Loucy (cell line): ENCODE measurements around the gene SLC6A13.

Experiments used
- H2AFZ ChIP-seq: fragments of 200-600 bp; sonication (generic); 2 replicates; pipeline ENCODE4 v1.6.0; 2016; ENCODE audit warnings: antibody characterized with exemption, mild to moderate bottlenecking, low read length, moderate library complexity
- H3F3A ChIP-seq: fragments of 200-600 bp; 2 replicates; pipeline ENCODE4 v1.6.0; 2016; ENCODE audit warnings: antibody characterized with exemption, low read depth, mild to moderate bottlenecking
- H3K27me3 ChIP-seq: fragments of 200-600 bp; sonication (generic); 2 replicates; pipeline ENCODE4 v1.6.1; 2014; ENCODE audit warnings: low read length, mild to moderate bottlenecking; ENCODE audit not compliant: insufficient read depth, poor library complexity, severe bottlenecking
- H3K36me3 ChIP-seq: fragments of 200-600 bp; sonication (generic); 2 replicates; pipeline ENCODE4 v1.6.1; 2016; ENCODE audit warnings: low read length; ENCODE audit not compliant: insufficient read depth
- H3K4me1 ChIP-seq: fragments of 200-600 bp; sonication (generic); 2 replicates; pipeline ENCODE4 v1.5.1; 2014; ENCODE audit warnings: low read length, mild to moderate bottlenecking; ENCODE audit not compliant: insufficient read depth, poor library complexity, severe bottlenecking
- H3K4me2 ChIP-seq: fragments of 200-600 bp; sonication (generic); 2 replicates; pipeline ENCODE4 v1.6.0; 2014; ENCODE audit warnings: antibody characterized with exemption, low read length, low read depth, mild to moderate bottlenecking; ENCODE audit not compliant: poor library complexity, severe bottlenecking
- H3K4me3 ChIP-seq: fragments of 200-600 bp; sonication (generic); 2 replicates; pipeline ENCODE4 v1.5.1; 2014; ENCODE audit warnings: low read length, mild to moderate bottlenecking, mixed read lengths; ENCODE audit not compliant: poor library complexity, severe bottlenecking
- H3K79me2 ChIP-seq: fragments of 200-600 bp; sonication (generic); 2 replicates; pipeline ENCODE4 v1.6.1; 2014; ENCODE audit warnings: low read length; ENCODE audit not compliant: insufficient read depth
- H3K9ac ChIP-seq: fragments of 200-600 bp; sonication (generic); 2 replicates; pipeline ENCODE4 v1.6.0; 2014; ENCODE audit warnings: mild to moderate bottlenecking, low read depth, low read length, moderate library complexity; ENCODE audit not compliant: poor library complexity, severe bottlenecking
- H3K9me2 ChIP-seq: fragments of 200-600 bp; sonication (generic); replicated peaks from 2 replicates; pipeline ENCODE4 v1.6.1; 2016; ENCODE audit warnings: low read depth, low read length, mixed read lengths
- H3K9me3 ChIP-seq: fragments of 200-600 bp; sonication (generic); 2 replicates; pipeline ENCODE4 v1.6.1; 2014; ENCODE audit warnings: mild to moderate bottlenecking, antibody characterized with exemption, low read length, low read depth; ENCODE audit not compliant: insufficient read depth
- H4K20me1 ChIP-seq: fragments of 200-600 bp; sonication (generic); 2 replicates; pipeline ENCODE4 v1.6.0; 2014; ENCODE audit warnings: antibody characterized with exemption, low read length, mild to moderate bottlenecking; ENCODE audit not compliant: insufficient read depth, poor library complexity, severe bottlenecking
- CTCF ChIP-seq: fragments of 200-600 bp; sonication (generic); conservative IDR thresholded peaks from 2 replicates; pipeline ENCODE4 v1.5.1; 2014; ENCODE audit warnings: mild to moderate bottlenecking, antibody characterized with exemption, low read length
- EZH2phosphoT487 ChIP-seq: fragments of 200-600 bp; IDR thresholded peaks from 2 replicates; pipeline ENCODE4 v1.6.1; 2018; ENCODE audit warnings: antibody characterized with exemption, mild to moderate bottlenecking, moderate library complexity, borderline replicate concordance

The SLC6A13 gene

GRCh38 chr12:174124-174523 lies 88.5 kb downstream of the SLC6A13 start:
- peaks cover 80% of the 10 kb centered on the region for H3K4me1 ChIP-seq
- H3K79me2 ChIP-seq, result no peaks in the 10 kb centered on the region
- TF ChIP-seq CTCF (no peak), EZH2phosphoT487 (no peak)
- no peaks in the 10 kb centered on the region for H3K36me3 ChIP-seq
- no peaks in the 10 kb centered on the region for H3K27me3 ChIP-seq
- no peak overlapping the region for H2AFZ ChIP-seq
- H3F3A ChIP-seq, result no peaks in the 10 kb centered on the region
- no peak overlapping the region for H3K9ac ChIP-seq
- H3K9me2 ChIP-seq, result no peaks in the 10 kb centered on the region
- peak overlapping the region; percentile 90 for H3K4me2 ChIP-seq
- H3K9me3 ChIP-seq, result no peaks in the 10 kb centered on the region
- no peaks in the 10 kb centered on the region for H4K20me1 ChIP-seq
- no peak overlapping the region for H3K4me3 ChIP-seq

- Histone ChIP-seq H2AFZ (no peak overlapping the region), H3K4me1 (peaks cover 81% of the 10 kb centered on the region), H3F3A (no peaks in the 10 kb centered on the region), H3K4me3 (peak overlapping the region; percentile 12), H3K79me2 (no peaks in the 10 kb centered on the region), H3K36me3 (no peaks in the 10 kb centered on the region), H3K4me2 (peak overlapping the region; percentile 90), H3K9me3 (no peaks in the 10 kb centered on the region), H3K27me3 (no peaks in the 10 kb centered on the region), H3K9ac (peak overlapping the region; percentile 81), H4K20me1 (no peaks in the 10 kb centered on the region), H3K9me2 (no peaks in the 10 kb centered on the region)
- TF ChIP-seq CTCF, result no peak
- no peak for TF ChIP-seq EZH2phosphoT487
Measured at GRCh38 chr12:172732-173161, 89.9 kb downstream of the SLC6A13 start.

- no peaks in the 10 kb centered on the region for H3K36me3 ChIP-seq
- H3K4me1 ChIP-seq, result peaks cover 89% of the 10 kb centered on the region
- H3K9me3 ChIP-seq, result no peaks in the 10 kb centered on the region
- H3K27me3 ChIP-seq, result no peaks in the 10 kb centered on the region
- no peaks in the 10 kb centered on the region for H3K79me2 ChIP-seq
- peak overlapping the region; percentile 90 for H3K4me2 ChIP-seq
- H3K4me3 ChIP-seq, result peak overlapping the region; percentile 12
- no peak for TF ChIP-seq CTCF
- no peak for TF ChIP-seq EZH2phosphoT487
- no peaks in the 10 kb centered on the region for H4K20me1 ChIP-seq
- no peaks in the 10 kb centered on the region for H3K9me2 ChIP-seq
- H2AFZ ChIP-seq, result no peak overlapping the region
- no peaks in the 10 kb centered on the region for H3F3A ChIP-seq
- peak overlapping the region; percentile 81 for H3K9ac ChIP-seq
Measured at GRCh38 chr12:171743-172676, 90.6 kb downstream of the SLC6A13 start.
